ENCODE measurements around the gene TBC1D22A. TPM values are rescaled to one million over a fixed set of nuclear protein-coding genes. Genes with fewer than 3 reads are reported as not detected.

TBC1D22A gene
- total and polyA plus RNA-seq, 8 donors, result 12.0 to 17.6 (median 15.3) TPM

DNA sequence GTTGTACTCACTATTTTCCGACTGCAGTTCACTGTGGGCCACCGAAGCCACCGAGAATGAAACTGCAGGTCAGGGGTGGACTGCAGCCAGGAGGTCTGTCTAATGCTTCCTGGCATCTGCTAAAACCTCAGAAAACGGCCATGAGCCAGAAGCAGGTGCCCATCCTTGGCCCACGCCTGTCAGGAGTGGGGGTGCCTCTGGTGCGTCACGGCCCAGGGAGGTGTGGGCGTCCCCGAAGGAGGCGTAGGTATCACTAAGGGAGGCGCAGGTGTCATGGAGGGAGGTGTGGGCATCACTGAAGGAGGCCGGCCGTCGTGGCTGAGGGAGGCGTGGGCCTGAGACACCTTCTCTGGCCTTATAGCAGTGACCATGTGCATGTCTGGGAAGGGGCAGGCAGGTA lies 456.2 kb downstream of the TBC1D22A start:
- no peaks in the 10 kb centered on the region for H3K4me1 ChIP-seq
- H3K36me3 ChIP-seq, result no peaks in the 10 kb centered on the region
- no peak overlapping the region for H3K27ac ChIP-seq
- intact Hi-C loops (cut with DNase I), result no loop called here
- ATAC-seq (no peak), DNase-seq (no peak), FAIRE-seq (no peak)
- WGBS, 2 donors, result 88 to 92% methylated on average over 15 of the region's 15 CpGs
- H3K27me3 ChIP-seq, result no peaks in the 10 kb centered on the region
- H3K9me3 ChIP-seq, result no peaks in the 10 kb centered on the region
- H3K4me3 ChIP-seq, result no peak overlapping the region
- TF ChIP-seq, protein P1, sequence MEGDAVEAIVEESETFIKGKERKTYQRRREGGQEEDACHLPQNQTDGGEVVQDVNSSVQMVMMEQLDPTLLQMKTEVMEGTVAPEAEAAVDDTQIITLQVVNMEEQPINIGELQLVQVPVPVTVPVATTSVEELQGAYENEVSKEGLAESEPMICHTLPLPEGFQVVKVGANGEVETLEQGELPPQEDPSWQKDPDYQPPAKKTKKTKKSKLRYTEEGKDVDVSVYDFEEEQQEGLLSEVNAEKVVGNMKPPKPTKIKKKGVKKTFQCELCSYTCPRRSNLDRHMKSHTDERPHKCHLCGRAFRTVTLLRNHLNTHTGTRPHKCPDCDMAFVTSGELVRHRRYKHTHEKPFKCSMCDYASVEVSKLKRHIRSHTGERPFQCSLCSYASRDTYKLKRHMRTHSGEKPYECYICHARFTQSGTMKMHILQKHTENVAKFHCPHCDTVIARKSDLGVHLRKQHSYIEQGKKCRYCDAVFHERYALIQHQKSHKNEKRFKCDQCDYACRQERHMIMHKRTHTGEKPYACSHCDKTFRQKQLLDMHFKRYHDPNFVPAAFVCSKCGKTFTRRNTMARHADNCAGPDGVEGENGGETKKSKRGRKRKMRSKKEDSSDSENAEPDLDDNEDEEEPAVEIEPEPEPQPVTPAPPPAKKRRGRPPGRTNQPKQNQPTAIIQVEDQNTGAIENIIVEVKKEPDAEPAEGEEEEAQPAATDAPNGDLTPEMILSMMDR (IDR thresholded peaks at IDR 0.05), result no peak

DNA sequence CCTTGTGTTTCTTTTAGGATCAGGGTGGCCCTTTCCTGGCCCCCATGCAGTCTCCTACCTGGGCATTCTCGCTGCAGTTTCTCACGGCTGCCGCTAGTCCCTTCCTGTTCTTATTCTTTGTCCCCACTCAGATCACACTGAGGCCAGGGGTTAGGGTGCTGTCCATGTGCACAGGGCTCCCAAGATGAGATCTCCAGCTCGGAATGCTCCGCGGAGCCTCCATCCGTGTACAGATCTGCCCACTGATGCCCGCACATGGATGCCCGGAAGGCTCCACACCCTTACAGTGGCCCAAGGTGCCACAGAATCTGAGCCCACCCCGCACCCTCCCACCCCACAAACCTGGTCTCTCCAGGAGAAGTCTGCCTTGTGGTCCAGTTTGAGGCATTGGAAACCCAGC lies 457.3 kb downstream of the TBC1D22A start:
- Histone ChIP-seq H3K9me3 (no peaks in the 10 kb centered on the region), H3K36me3 (no peaks in the 10 kb centered on the region), H3K27me3 (no peaks in the 10 kb centered on the region), H3K4me3 (no peak overlapping the region), H3K4me1 (no peaks in the 10 kb centered on the region), H3K27ac (no peak overlapping the region)
- no peak for ATAC-seq
- FAIRE-seq, result no peak
- no peak for DNase-seq
- intact Hi-C loops (cut with DNase I), result no loop called here
- TF ChIP-seq, protein P1 (IDR thresholded peaks at IDR 0.05), result no peak
- 87 to 94% methylated on average over 10 of the region's 10 CpGs for WGBS, 2 donors

DNA sequence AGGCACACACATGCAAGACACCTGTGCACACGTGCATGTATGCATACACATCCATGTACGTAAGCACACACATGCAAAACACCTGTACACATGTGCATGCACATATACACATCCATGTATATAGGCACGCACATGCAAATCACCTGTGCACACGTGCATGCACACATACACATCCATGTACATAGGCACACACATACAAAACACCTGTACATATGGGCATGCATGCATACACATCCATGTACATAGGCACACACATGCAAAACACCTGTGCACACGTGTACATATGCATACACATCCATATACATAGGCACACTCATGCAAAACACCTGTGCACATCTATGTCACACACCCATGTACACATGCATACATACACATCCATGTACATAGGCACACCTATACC lies 458.3 kb downstream of the TBC1D22A start:
- Histone ChIP-seq H3K4me1 (no peaks in the 10 kb centered on the region), H3K4me3 (no peak overlapping the region), H3K27ac (no peak overlapping the region), H3K9me3 (no peaks in the 10 kb centered on the region), H3K27me3 (no peaks in the 10 kb centered on the region), H3K36me3 (no peaks in the 10 kb centered on the region)
- ATAC-seq (no peak), DNase-seq (no peak), FAIRE-seq (no peak)
- intact Hi-C loops (cut with DNase I), result no loop called here
- WGBS, 2 donors, result 72 to 80% methylated on average over 5 of the region's 5 CpGs
- TF ChIP-seq, protein P1 (IDR thresholded peaks at IDR 0.05), result no peak

DNA sequence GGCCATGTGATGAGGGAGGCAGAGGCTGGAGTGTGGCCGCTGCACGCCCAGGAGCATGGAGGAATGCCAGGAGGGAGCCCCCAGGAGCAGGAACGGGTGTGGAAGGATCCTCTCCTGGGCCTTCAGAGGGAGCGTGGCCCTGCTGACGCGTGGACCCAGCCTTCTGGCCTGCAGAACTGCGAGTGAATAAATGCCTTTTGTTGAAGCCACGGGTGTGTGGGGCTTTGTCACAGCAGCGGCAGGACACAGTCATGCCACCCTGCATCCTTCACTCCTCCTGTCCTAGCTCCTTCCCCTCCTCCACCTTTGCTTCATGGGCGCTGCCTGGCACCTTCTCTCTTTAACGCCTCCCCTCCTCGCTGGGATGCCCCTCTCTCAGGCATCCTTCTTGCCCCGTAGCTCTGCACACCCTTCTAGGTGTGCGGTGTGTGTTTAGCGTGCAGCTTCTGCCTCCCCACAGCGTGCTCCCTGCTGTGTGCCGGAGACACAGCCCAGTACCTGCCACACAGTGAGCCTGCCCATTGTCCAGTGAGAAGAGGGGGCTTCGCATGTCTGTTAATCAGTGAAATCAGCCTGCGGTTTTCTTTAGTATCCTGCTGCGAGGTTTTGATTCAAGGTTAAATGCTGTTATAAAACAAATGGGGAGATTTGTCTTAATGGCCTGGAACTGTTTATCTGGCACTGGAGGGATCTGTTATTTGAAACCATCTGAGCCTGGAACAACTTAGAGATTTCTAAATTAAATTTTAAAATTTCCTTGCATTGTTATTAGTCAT lies 459.6 kb downstream of the TBC1D22A start:
- TF ChIP-seq, protein P1 (IDR thresholded peaks at IDR 0.05), result no peak
- 80 to 87% methylated on average over 20 of the region's 20 CpGs for WGBS, 2 donors
- DNase-seq, result no peak
- H3K27me3 ChIP-seq, result no peaks in the 10 kb centered on the region
- no peak for ATAC-seq
- no peak for FAIRE-seq
- no peaks in the 10 kb centered on the region for H3K4me1 ChIP-seq
- H3K27ac ChIP-seq, result no peak overlapping the region
- H3K36me3 ChIP-seq, result no peaks in the 10 kb centered on the region
- intact Hi-C loops (cut with DNase I), result no loop called here
- no peaks in the 10 kb centered on the region for H3K9me3 ChIP-seq
- no peak overlapping the region for H3K4me3 ChIP-seq

Other genes starting within 250 kb of the TBC1D22A start
- gene CELSR1, start 225.0 kb upstream of the TBC1D22A start, total RNA-seq, result 1 to 10 TPM in 5 of 6 donors, under 1 TPM in 1; 0.75 to 3.2 (median 1.2) TPM
- 1 to 10 TPM; 1.6 to 2.2 TPM for gene CELSR1, start 225.0 kb upstream of the TBC1D22A start, polyA plus RNA-seq
- gene GRAMD4, start 142.3 kb upstream of the TBC1D22A start, total RNA-seq, result 10 to 100 TPM; 16.6 to 36.4 (median 23.6) TPM
- gene GRAMD4, start 142.3 kb upstream of the TBC1D22A start, polyA plus RNA-seq, result 10 to 100 TPM; 13.2 to 13.8 TPM
- gene CERK, start 24.4 kb upstream of the TBC1D22A start, total RNA-seq, result 10 to 100 TPM; 24.7 to 32.7 (median 29.7) TPM
- 10 to 100 TPM; 12.7 to 30.0 TPM for gene CERK, start 24.4 kb upstream of the TBC1D22A start, polyA plus RNA-seq